Liver (tissue), 9 donors: ENCODE data around the gene TMED1. TPM values are rescaled to one million over a fixed set of nuclear protein-coding genes. Genes with fewer than 3 reads are reported as not detected.

Experiments
- DNase-seq: peaks from one replicate; pipeline ENCODE4 v3.0.0-alpha.2; 2017; ENCODE audit warnings: low spot score
- H3K27ac ChIP-seq, 2 donors: one replicate each; pipeline ENCODE4 v1.7.0; 2013; ENCODE audit warnings: inconsistent platforms in 2 of 2, low read length in 2 of 2, control low read depth in 1 of 2, low read depth in 1 of 2, mild to moderate bottlenecking in 1 of 2
- H3K27me3 ChIP-seq, 4 donors: one replicate each; pipeline versions ENCODE4 v1.6.1 to v1.7.0; 2013; ENCODE audit warnings: low read length in 3 of 4, inconsistent platforms in 1 of 4, mild to moderate bottlenecking in 1 of 4, moderate library complexity in 1 of 4; ENCODE audit not compliant: control insufficient read depth in 4 of 4, insufficient read depth in 4 of 4
- H3K36me3 ChIP-seq, 4 donors: one replicate each; pipeline versions ENCODE4 v1.6.1 to v1.7.0; 2013; ENCODE audit warnings: low read length in 3 of 4, mild to moderate bottlenecking in 3 of 4, low read depth in 1 of 4, moderate library complexity in 1 of 4; ENCODE audit not compliant: control insufficient read depth in 4 of 4, insufficient read depth in 3 of 4
- H3K4me1 ChIP-seq, 4 donors: one replicate each; pipeline versions ENCODE4 v1.6.1 to v1.7.0; 2013; ENCODE audit warnings: low read length in 3 of 4, mild to moderate bottlenecking in 3 of 4, moderate library complexity in 1 of 4; ENCODE audit not compliant: control insufficient read depth in 4 of 4, insufficient read depth in 4 of 4
- H3K4me3 ChIP-seq, 3 donors: one replicate each; pipeline versions ENCODE4 v1.6.1 to v1.7.0; 2013; ENCODE audit warnings: low read length in 3 of 3, control low read depth in 1 of 3, low read depth in 1 of 3, mild to moderate bottlenecking in 1 of 3
- H3K9ac ChIP-seq, 2 donors: one replicate each; pipeline ENCODE4 v1.7.0; 2013; ENCODE audit warnings: low read length in 2 of 2, mild to moderate bottlenecking in 2 of 2, moderate library complexity in 2 of 2, control low read depth in 1 of 2, low read depth in 1 of 2
- H3K9me3 ChIP-seq, 4 donors: one replicate each; pipeline versions ENCODE4 v1.6.1 to v1.7.0; 2013; ENCODE audit warnings: low read length in 3 of 4; ENCODE audit not compliant: control insufficient read depth in 4 of 4
- ATF3 ChIP-seq: IDR thresholded peaks from 2 replicates; pipeline ENCODE4 v1.6.1; 2016; ENCODE audit warnings: antibody characterized with exemption
- EGR1 ChIP-seq, 2 donors: IDR thresholded peaks; 2 replicates each; pipeline ENCODE4 v1.6.1; 2016 to 2018; ENCODE audit warnings: antibody characterized with exemption in 2 of 2, low read depth in 2 of 2
- FOXA1 ChIP-seq: IDR thresholded peaks from 2 replicates; pipeline ENCODE4 v1.6.1; 2016; ENCODE audit warnings: antibody characterized with exemption
- FOXA2 ChIP-seq: IDR thresholded peaks from 2 replicates; pipeline ENCODE4 v1.6.1; 2016; ENCODE audit warnings: antibody characterized with exemption
- HNF4G ChIP-seq: IDR thresholded peaks from 2 replicates; pipeline ENCODE4 v1.6.1; 2016; ENCODE audit warnings: antibody characterized with exemption
- JUND ChIP-seq, 2 donors: IDR thresholded peaks; 2 replicates each; pipeline ENCODE4 v1.6.1; 2016; ENCODE audit warnings: antibody characterized with exemption in 2 of 2
- NR2F2 ChIP-seq: IDR thresholded peaks from 2 replicates; pipeline ENCODE4 v1.6.1; 2016; ENCODE audit warnings: antibody characterized with exemption
- RAD21 ChIP-seq, 2 donors: IDR thresholded peaks; 2 replicates each; pipeline ENCODE4 v1.6.1; 2016; ENCODE audit warnings: antibody characterized with exemption in 2 of 2, mild to moderate bottlenecking in 2 of 2
- RXRA ChIP-seq, 2 donors: IDR thresholded peaks; 2 replicates each; pipeline ENCODE4 v1.6.1; 2017 to 2018; ENCODE audit warnings: antibody characterized with exemption in 2 of 2, mild to moderate bottlenecking in 1 of 2
- SP1 ChIP-seq: IDR thresholded peaks from 2 replicates; pipeline ENCODE4 v1.6.1; 2018; ENCODE audit warnings: antibody characterized with exemption, mild to moderate bottlenecking
- YY1 ChIP-seq: IDR thresholded peaks from 2 replicates; pipeline ENCODE4 v1.6.1; 2016; ENCODE audit warnings: antibody characterized with exemption, mild to moderate bottlenecking
- WGBS: extraction: QIAGEN DNeasy Blood & Tissue Kit; methylation state at CpG from one replicate; pipeline ENCODE4 v1.1.7; 2013; 5-methylcytosine and 5-hydroxymethylcytosine counted together
- polyA plus RNA-seq, 2 donors: library from polyadenylated mRNA; stranded (reverse) in 1 of 2; unstranded in 1 of 2; fragments of 200-250 nt in 1 of 2; fragments of >200 nt in 1 of 2; fragmentation: Nextera tagmentation in 1 of 2; extraction: Ambion mirVana in 1 of 2; gene quantifications; one replicate each; pipeline versions ENCODE4 v1.2.1 to v1.2.3, GENCODE V29; 2013 to 2015
- total RNA-seq, 2 donors: library from RNA; depleted of rRNA; stranded (reverse); fragments of >200 nt; gene quantifications; one replicate each; pipeline ENCODE4 v1.2.3, GENCODE V29; 2014
- TF ChIP-seq, protein P1 (sequence below): IDR thresholded peaks from 2 replicates; pipeline ENCODE4 v1.6.1; 2016; ENCODE audit warnings: antibody characterized with exemption
- donor health status: healthy.
- donor health status: healthy.
- donor health status: healthy.
- donor health status: healthy.
- donor health status: healthy.

Gene TMED1
- total and polyA plus RNA-seq, 4 donors = 17.8 to 34.7 (median 26.6) TPM

DNA sequence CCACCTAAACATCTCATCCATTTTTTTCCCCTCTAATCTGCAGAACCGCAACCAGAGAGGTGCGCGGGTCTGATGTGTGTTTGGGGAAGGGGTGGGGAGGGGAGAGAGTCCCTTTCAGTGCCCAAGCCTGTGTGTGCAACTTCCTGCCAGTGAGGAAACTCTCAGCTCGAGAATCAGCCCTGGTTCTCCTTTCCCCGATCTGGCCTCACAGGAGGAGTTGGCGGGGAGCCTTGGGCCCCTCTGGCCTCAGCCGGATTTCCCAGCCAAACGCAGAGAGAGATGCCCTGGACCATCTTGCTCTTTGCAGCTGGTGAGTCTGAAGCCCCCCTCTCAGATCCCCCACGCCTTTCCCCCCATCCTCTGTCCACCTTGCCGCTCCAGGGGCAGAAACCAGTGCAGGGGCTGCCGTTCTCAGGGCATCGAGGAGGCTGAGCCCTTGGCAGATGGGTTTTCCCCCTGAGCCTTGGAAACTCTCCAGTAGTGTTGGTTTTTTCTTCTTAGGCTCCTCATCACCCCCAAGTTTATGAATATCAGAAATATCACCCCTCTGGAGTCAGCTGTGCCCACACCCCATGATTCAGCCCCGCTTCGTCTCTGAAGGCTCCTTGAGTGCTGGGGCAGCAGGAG lies 12.3 kb upstream of the TMED1 start, which contains the start of gene C19orf38:
Gene C19orf38, plus strand, starts transcription at position 186 of the 627 bp plus-strand sequence. Its CDS starts 94 bp downstream, at position 280.
- DNase-seq = no peak
- peak within 1 kb of the TSS in 1 of 3 donors; percentile 13 for H3K4me3 ChIP-seq
- H3K4me1 ChIP-seq = no peaks in the 10 kb centered on the region
- no peak within 1 kb of the TSS for H3K9ac ChIP-seq
- WGBS = 57% methylated on average over 14 of the region's 14 CpGs
- TF ChIP-seq HNF4G (no peak), JUND (IDR thresholded peaks at IDR 0.05) (no peak)
- H3K27me3 ChIP-seq = no peaks in the 10 kb centered on the region
- no peaks in the 10 kb centered on the region for H3K36me3 ChIP-seq
- H3K9me3 ChIP-seq = no peaks in the 10 kb centered on the region
- H3K27ac ChIP-seq = peak within 1 kb of the TSS in 1 of 2 donors; percentile 31

GRCh38 chr19:10846500-10847202 lies 10.6 kb upstream of the TMED1 start:
- Histone ChIP-seq H3K4me1 (no peaks in the 10 kb centered on the region), H3K36me3 (no peaks in the 10 kb centered on the region), H3K4me3 (no peak overlapping the region), H3K27ac (no peak overlapping the region), H3K9ac (no peak overlapping the region), H3K9me3 (no peaks in the 10 kb centered on the region), H3K27me3 (no peaks in the 10 kb centered on the region)
- TF ChIP-seq ATF3 = no peak
- TF ChIP-seq RAD21 (IDR thresholded peaks at IDR 0.05) = no peak
- no peak for TF ChIP-seq FOXA2
- TF ChIP-seq JUND (IDR thresholded peaks at IDR 0.05) = no peak
- TF ChIP-seq NR2F2 = no peak
- no peak for TF ChIP-seq YY1
- TF ChIP-seq RXRA (IDR thresholded peaks at IDR 0.05) = no peak
- TF ChIP-seq, protein P1, sequence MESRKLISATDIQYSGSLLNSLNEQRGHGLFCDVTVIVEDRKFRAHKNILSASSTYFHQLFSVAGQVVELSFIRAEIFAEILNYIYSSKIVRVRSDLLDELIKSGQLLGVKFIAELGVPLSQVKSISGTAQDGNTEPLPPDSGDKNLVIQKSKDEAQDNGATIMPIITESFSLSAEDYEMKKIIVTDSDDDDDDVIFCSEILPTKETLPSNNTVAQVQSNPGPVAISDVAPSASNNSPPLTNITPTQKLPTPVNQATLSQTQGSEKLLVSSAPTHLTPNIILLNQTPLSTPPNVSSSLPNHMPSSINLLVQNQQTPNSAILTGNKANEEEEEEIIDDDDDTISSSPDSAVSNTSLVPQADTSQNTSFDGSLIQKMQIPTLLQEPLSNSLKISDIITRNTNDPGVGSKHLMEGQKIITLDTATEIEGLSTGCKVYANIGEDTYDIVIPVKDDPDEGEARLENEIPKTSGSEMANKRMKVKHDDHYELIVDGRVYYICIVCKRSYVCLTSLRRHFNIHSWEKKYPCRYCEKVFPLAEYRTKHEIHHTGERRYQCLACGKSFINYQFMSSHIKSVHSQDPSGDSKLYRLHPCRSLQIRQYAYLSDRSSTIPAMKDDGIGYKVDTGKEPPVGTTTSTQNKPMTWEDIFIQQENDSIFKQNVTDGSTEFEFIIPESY = no peak
- no peak for TF ChIP-seq FOXA1
- TF ChIP-seq SP1 = no peak
- TF ChIP-seq EGR1 (IDR thresholded peaks at IDR 0.05; ENCODE audit: low read depth in 2 of 2) = no peak
- TF ChIP-seq HNF4G = no peak
- no peak for DNase-seq
- 88% methylated on average over 2 of the region's 2 CpGs for WGBS

- no peaks in the 10 kb centered on the region for H3K27me3 ChIP-seq
- no peak overlapping the region for H3K9ac ChIP-seq
- DNase-seq = no peak
- no peak overlapping the region for H3K4me3 ChIP-seq
- 95% methylated on average over 7 of the region's 7 CpGs for WGBS
- H3K36me3 ChIP-seq = no peaks in the 10 kb centered on the region
- no peaks in the 10 kb centered on the region for H3K4me1 ChIP-seq
- TF ChIP-seq YY1 = no peak
- H3K27ac ChIP-seq = no peak overlapping the region
- H3K9me3 ChIP-seq = no peaks in the 10 kb centered on the region
Measured at GRCh38 chr19:10842788-10843187, 6.8 kb upstream of the TMED1 start.
